Suprapubic skin (tissue), 4 donors: ENCODE results near the gene KLRG1. TPM values are rescaled to one million over a fixed set of nuclear protein-coding genes. Genes with fewer than 3 reads are reported as not detected.

Experiments
- DNase-seq, 2 donors: peaks; one replicate each; pipeline ENCODE4 v3.0.0-alpha.2; 2019; ENCODE audit warnings: low spot score in 2 of 2
- H3K27ac ChIP-seq: fragments of 200-600 bp; sonication (generic); one replicate; pipeline ENCODE4 v1.5.1; 2019
- H3K27me3 ChIP-seq: fragments of 200-600 bp; sonication (generic); one replicate; pipeline ENCODE4 v1.5.1; 2019
- H3K36me3 ChIP-seq: fragments of 200-600 bp; sonication (generic); one replicate; pipeline ENCODE4 v1.5.1; 2019
- H3K4me1 ChIP-seq: fragments of 200-600 bp; sonication (generic); one replicate; pipeline ENCODE4 v1.5.1; 2019
- H3K4me3 ChIP-seq: fragments of 200-600 bp; sonication (generic); one replicate; pipeline ENCODE4 v1.5.1; 2019; ENCODE audit warnings: mild to moderate bottlenecking
- H3K9me3 ChIP-seq: fragments of 200-600 bp; sonication (generic); one replicate; pipeline ENCODE4 v1.5.1; 2019
- CTCF ChIP-seq, 2 donors: fragments of 200-600 bp in 1 of 2; fragments of 450-650 bp in 1 of 2; sonication (generic) in 1 of 2; IDR thresholded peaks; one replicate each; pipeline ENCODE4 v1.5.1; 2016 to 2019; ENCODE audit warnings: antibody characterized with exemption in 2 of 2, mild to moderate bottlenecking in 1 of 2, moderate library complexity in 1 of 2
- EP300 ChIP-seq: sonication (generic); formaldehyde crosslinking; IDR thresholded peaks from one replicate; pipeline ENCODE4 v1.6.1; 2017; ENCODE audit warnings: antibody characterized with exemption
- POLR2A ChIP-seq, 2 donors: fragments of 450-650 bp; IDR thresholded peaks; one replicate each; pipeline ENCODE4 v1.6.1; 2017; ENCODE audit warnings: antibody characterized with exemption in 2 of 2, mild to moderate bottlenecking in 2 of 2, moderate library complexity in 2 of 2
- POLR2AphosphoS5 ChIP-seq, 3 donors: sonication (generic); formaldehyde crosslinking; IDR thresholded peaks; one replicate each; pipeline ENCODE4 v1.6.1; 2017; ENCODE audit warnings: antibody characterized with exemption in 3 of 3
- WGBS: methylation state at CpG from one replicate; pipeline ENCODE4 v1.1.5; 2018; 5-methylcytosine and 5-hydroxymethylcytosine counted together
- total RNA-seq, 4 donors: library from RNA; depleted of rRNA; stranded (reverse); fragments of >200 nt; gene quantifications; one replicate each; pipeline ENCODE4 v1.1.0, GENCODE V29; 2016

The KLRG1 gene
- total RNA-seq, 4 donors from 2014 or later: 2.4 to 2.5 TPM; not detected in 2

DNA sequence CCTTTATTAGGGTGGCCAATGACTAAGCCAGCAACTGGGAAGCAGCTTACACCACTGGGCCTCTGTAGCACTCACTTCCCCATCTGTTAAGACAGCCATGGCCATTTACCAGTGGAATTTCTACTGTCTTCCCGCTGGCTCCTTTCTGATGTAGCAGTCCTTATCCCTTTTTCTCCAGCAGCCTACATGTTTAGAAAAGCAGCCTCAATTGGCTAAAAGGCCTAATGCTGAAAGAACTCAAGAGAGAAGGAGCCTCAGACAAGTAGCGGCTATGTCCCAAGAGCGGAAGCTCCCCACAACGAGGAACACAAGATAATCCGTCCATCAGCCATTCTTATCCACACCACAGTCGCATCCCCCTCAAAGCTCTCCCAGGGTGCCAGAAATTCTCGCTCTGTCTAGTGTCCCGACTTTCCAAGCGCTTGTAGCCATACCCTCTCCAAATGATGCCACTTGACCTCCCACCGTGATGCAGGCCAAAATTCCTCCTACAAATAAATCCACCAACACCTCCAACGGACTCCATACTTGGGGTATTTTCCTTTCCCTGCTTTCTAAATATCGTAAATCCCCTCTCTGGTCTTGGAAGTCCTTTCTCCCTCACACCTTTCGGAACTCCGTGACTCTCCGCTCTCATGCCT is 40.5 kb upstream of the KLRG1 start:
- 2% methylated on average over 15 of the region's 15 CpGs for WGBS
- Histone ChIP-seq H3K27ac (peak overlapping the region; percentile 97), H3K4me3 (peak overlapping the region; percentile 84), H3K9me3 (no peaks in the 10 kb centered on the region), H3K36me3 (peaks cover 25% of the 10 kb centered on the region), H3K4me1 (peaks cover 35% of the 10 kb centered on the region), H3K27me3 (no peaks in the 10 kb centered on the region)
- TF ChIP-seq POLR2AphosphoS5 (IDR thresholded peaks at IDR 0.05) (no peak), EP300 (no peak), POLR2A (IDR thresholded peaks at IDR 0.05) (no peak), CTCF (IDR thresholded peaks at IDR 0.05) (no peak)
- no peak for DNase-seq

DNA sequence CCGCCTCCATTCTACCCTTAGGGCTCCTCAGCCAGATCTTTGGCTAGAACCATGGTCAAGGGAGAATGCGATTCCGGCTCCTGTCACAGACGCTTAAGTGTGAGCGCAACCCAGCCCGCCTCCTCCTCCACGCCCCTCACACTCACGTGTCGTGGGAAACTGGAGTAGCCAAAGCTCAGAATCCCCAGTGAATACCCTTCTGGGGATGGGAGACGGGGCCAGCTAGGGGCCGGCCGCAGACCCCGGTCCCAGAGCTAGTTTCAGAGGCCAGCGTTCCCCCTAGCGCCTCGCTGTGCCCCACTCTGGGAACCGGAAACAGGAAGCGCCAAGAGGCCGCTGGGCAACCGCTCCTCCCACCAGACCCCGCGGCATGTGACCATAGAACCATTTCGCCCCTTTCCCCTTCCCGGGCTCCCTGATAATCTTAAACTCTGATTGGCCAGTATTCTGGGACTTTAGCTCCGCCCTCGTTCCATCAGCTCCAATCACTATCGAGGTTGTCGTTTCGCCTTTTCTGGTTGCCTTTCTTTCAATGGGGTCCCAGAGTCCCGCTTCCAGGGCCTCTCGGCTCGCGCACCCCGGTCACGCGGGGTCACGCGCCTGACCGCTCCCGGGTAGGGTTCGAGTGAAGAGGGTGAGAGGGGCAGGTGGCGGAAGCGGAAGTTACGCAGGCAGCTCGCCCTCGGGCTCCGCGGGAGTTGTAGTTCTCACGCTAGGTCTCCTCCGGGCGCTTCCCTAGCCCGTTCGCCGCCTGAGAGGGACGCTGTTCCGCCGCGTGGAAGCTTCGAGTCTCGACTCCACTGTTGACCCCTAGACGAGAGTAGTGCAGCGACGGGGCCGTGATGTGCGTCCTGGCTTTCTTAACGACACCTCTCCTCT is 39.8 kb upstream of the KLRG1 start, which contains the start of gene M6PR:
Gene M6PR (minus strand): TSS at position 304 of the 879 bp plus-strand sequence. CDS start 3,241 bp downstream, outside the sequence.
- WGBS: under 1% methylated on average over 65 of the region's 66 CpGs
- peaks cover 17% of the 10 kb centered on the region for H3K36me3 ChIP-seq
- no peaks in the 10 kb centered on the region for H3K9me3 ChIP-seq
- no peaks in the 10 kb centered on the region for H3K27me3 ChIP-seq
- H3K4me1 ChIP-seq: peaks cover 35% of the 10 kb centered on the region
- TF ChIP-seq POLR2AphosphoS5 (IDR thresholded peaks at IDR 0.05) (peak; percentile 5 to 44 (median 41)), CTCF (IDR thresholded peaks at IDR 0.05) (peak in 1 of 2 donors; percentile 51), EP300 (no peak), POLR2A (IDR thresholded peaks at IDR 0.05) (peak; percentile 16 to 53)
- peak; percentile 96 for DNase-seq
- peak within 1 kb of the TSS; percentile 97 for H3K27ac ChIP-seq
- peak within 1 kb of the TSS; percentile 84 for H3K4me3 ChIP-seq

GRCh38 chr12:8950221-8950527 is 39.2 kb upstream of the KLRG1 start:
- Histone ChIP-seq H3K9me3 (no peaks in the 10 kb centered on the region), H3K27ac (peak overlapping the region; percentile 97), H3K27me3 (no peaks in the 10 kb centered on the region), H3K4me1 (peaks cover 35% of the 10 kb centered on the region), H3K36me3 (peaks cover 11% of the 10 kb centered on the region), H3K4me3 (peak overlapping the region; percentile 84)
- TF ChIP-seq EP300 (no peak), CTCF (IDR thresholded peaks at IDR 0.05) (no peak)
- WGBS: under 1% methylated on average over 7 of the region's 7 CpGs
- no peak for DNase-seq

GRCh38 chr12:8950702-8951478 is 38.5 kb upstream of the KLRG1 start:
- peaks cover 4% of the 10 kb centered on the region for H3K36me3 ChIP-seq
- WGBS: 19% methylated on average over 9 of the region's 9 CpGs
- peak overlapping the region; percentile 84 for H3K4me3 ChIP-seq

More at GRCh38 chr12:8950702-8951478, 38.5 kb upstream of the KLRG1 start:
- Histone ChIP-seq H3K9me3 (no peaks in the 10 kb centered on the region), H3K27ac (peak overlapping the region; percentile 97), H3K4me1 (peaks cover 35% of the 10 kb centered on the region), H3K27me3 (no peaks in the 10 kb centered on the region)
- TF ChIP-seq CTCF (IDR thresholded peaks at IDR 0.05) (no peak), EP300 (no peak), POLR2AphosphoS5 (IDR thresholded peaks at IDR 0.05) (no peak), POLR2A (IDR thresholded peaks at IDR 0.05) (no peak)
- no peak for DNase-seq
